NCI-H524 treated with DMSO at 0.1 percent for 48 hours (cell line): ENCODE results near the gene FHIT.

ENCODE experiments used
- DNase-seq: peaks from one replicate; lab custom pipeline; 2025; lab: John Stamatoyannopoulos, UW

Gene FHIT

GRCh38 chr3:59714066-59714465, 1537.2 kb downstream of the FHIT start:
- DNase-seq, result no peak

GRCh38 chr3:59710554-59710953, 1540.7 kb downstream of the FHIT start:
- no peak for DNase-seq

- no peak for DNase-seq
These were observed 1541.3 kb downstream of the FHIT start for GRCh38 chr3:59709702-59710553.

DNA sequence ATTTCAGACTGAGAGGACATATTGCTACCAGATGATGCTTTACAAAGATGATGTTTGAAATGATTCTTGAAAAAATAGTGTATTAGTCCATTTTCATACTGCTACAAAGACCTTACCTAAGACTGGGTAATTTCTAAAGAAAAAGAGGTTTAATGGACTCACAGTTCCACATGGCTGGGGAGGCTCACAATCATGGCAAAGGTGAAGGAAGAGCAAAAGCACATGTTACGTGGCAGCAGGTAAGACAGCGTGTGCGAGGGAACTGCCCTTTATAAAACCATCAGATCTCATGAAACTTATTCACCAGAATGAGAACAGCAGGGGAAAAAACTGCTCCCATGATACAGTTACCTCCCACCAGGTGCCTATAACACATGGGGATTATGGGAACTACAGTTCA, 1543.0 kb downstream of the FHIT start:
- DNase-seq, result no peak

DNA sequence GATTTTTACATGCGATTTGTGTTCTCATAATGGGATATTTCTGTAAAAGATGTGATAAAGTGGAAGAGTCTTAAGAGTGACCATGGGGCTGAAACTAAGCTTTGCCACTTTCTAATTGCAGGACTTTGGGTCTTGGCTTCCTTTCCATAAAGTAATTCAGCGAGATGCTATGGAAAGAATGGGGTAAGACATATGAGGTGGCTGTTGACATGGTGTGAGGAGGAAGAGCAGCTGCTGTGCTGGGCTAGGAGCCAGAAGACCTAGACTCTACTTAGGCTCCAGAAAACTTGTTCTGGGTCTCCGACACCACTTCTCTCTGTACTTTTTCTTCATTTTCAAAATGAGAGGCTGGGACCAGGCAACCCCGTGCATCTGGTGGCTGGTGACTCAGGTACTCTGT, 1547.0 kb downstream of the FHIT start:
- no peak for DNase-seq

DNA sequence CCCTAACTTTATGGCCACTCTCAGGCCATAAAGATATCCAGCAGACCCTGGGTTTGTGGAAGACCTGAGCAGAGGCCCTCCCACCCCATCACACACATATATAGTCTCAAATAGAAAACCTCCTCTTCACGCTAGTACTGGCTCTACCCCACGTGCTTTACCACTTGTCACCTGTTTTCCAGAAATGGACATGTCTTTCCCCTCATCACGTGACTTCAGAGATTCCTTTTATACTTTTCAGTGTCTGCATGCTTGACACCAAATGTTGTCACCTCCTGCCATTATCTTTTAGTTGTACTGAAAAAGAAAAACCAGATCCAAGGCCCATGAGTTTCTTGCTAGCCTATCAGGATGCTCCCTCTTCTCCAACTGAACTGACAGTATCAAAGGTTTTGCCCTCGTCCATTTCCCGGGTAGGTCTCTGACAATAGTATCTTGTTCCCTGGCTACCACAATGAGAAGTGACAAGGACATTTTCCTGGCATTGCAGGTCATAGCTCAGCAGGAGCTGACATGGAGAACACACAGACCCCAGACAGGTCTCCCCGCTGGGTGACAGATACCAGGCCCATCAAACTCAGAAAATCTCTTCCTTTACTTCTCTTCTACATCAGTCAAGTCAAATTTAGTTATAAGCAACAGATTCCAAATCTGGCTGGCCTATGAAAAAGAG, 1551.5 kb downstream of the FHIT start:
- no peak for DNase-seq
